GM23248 (cell line): ENCODE measurements around the gene MSANTD2. TPM values are rescaled to one million over a fixed set of nuclear protein-coding genes. Genes with fewer than 3 reads are reported as not detected.

Experiments used
- DNase-seq: peaks from one replicate; pipeline ENCODE4 v3.0.0-alpha.2; 2015
- H2AFZ ChIP-seq: fragments of 200-600 bp; sonication (generic); 2 replicates; pipeline ENCODE4 v1.6.1; 2016; ENCODE audit warnings: antibody characterized with exemption
- H3F3A ChIP-seq: fragments of 200-600 bp; sonication (generic); 2 replicates; pipeline ENCODE4 v1.6.1; 2016; ENCODE audit warnings: mild to moderate bottlenecking, antibody characterized with exemption, mixed run types; ENCODE audit not compliant: insufficient read depth
- H3K27ac ChIP-seq: fragments of 200-600 bp; sonication (generic); 2 replicates; pipeline ENCODE4 v1.5.1; 2016; ENCODE audit warnings: mild to moderate bottlenecking
- H3K27me3 ChIP-seq: fragments of 200-600 bp; sonication (generic); replicated peaks from 2 replicates; pipeline ENCODE4 v1.6.1; 2016; ENCODE audit warnings: mild to moderate bottlenecking; ENCODE audit not compliant: insufficient read depth
- H3K36me3 ChIP-seq: fragments of 200-600 bp; sonication (generic); 2 replicates; pipeline ENCODE4 v1.6.1; 2016; ENCODE audit warnings: low read depth, mild to moderate bottlenecking
- H3K4me1 ChIP-seq: fragments of 200-600 bp; sonication (generic); 2 replicates; pipeline ENCODE4 v1.6.1; 2016; ENCODE audit warnings: mild to moderate bottlenecking; ENCODE audit not compliant: insufficient read depth
- H3K4me2 ChIP-seq: fragments of 200-600 bp; sonication (generic); one replicate; pipeline ENCODE4 v1.6.1; 2016; ENCODE audit warnings: mild to moderate bottlenecking; ENCODE audit not compliant: unreplicated experiment
- H3K4me3 ChIP-seq: fragments of 200-600 bp; sonication (generic); 2 replicates; pipeline ENCODE4 v1.5.1; 2016; ENCODE audit warnings: mild to moderate bottlenecking
- H3K79me2 ChIP-seq: fragments of 200-600 bp; sonication (generic); 2 replicates; pipeline ENCODE4 v1.6.1; 2016; ENCODE audit warnings: mild to moderate bottlenecking; ENCODE audit not compliant: insufficient read depth
- H3K9ac ChIP-seq: fragments of 200-600 bp; sonication (generic); 2 replicates; pipeline ENCODE4 v1.6.1; 2016; ENCODE audit warnings: mild to moderate bottlenecking
- H3K9me2 ChIP-seq: fragments of 200-600 bp; sonication (generic); 2 replicates; pipeline ENCODE4 v1.6.1; 2016; ENCODE audit warnings: mixed run types, mild to moderate bottlenecking, moderate library complexity; ENCODE audit not compliant: insufficient read depth
- H3K9me3 ChIP-seq: fragments of 200-600 bp; sonication (generic); one replicate; pipeline ENCODE4 v1.6.1; 2017; ENCODE audit warnings: low read depth
- H4K20me1 ChIP-seq: fragments of 200-600 bp; sonication (generic); 2 replicates; pipeline ENCODE4 v1.6.0; 2016; ENCODE audit not compliant: insufficient read depth
- EZH2 ChIP-seq: fragments of 200-600 bp; sonication (generic); IDR thresholded peaks from 2 replicates; pipeline ENCODE4 v1.6.1; 2018; ENCODE audit warnings: antibody characterized with exemption, mild to moderate bottlenecking; ENCODE audit not compliant: insufficient read depth, poor library complexity, severe bottlenecking
- EZH2phosphoT487 ChIP-seq: fragments of 200-600 bp; sonication (generic); IDR thresholded peaks from 2 replicates; pipeline ENCODE4 v1.6.1; 2018; ENCODE audit warnings: antibody characterized with exemption, moderate library complexity, mild to moderate bottlenecking, low read depth; ENCODE audit not compliant: insufficient read depth
- WGBS, 2 experiments: methylation state at CpG; one replicate each; pipeline ENCODE4 v1.1.6; 2015 to 2017; ENCODE audit warnings: low lambda C conversion rate in 2 of 2, low coverage in 1 of 2; ENCODE audit errors: missing lambda C conversion rate in 2 of 2; 5-methylcytosine and 5-hydroxymethylcytosine counted together
- in situ Hi-C: fragments of 300-500 bp; cut with MboI; formaldehyde crosslinking; loops from 2 replicates; pipeline ENCODE4 v1.15.0; 2020
- polyA plus RNA-seq: library from polyadenylated mRNA; unstranded; fragments of >200 nt; fragmentation: Nextera tagmentation; extraction: Ambion mirVana; gene quantifications from 2 replicates; pipeline ENCODE4 v1.2.1, GENCODE V29; 2016
- total RNA-seq: library from RNA; depleted of rRNA; stranded (reverse); fragments of >200 nt; shearing (Covaris generic); gene quantifications from 2 replicates; pipeline ENCODE4 v1.2.3, GENCODE V29; 2014

Gene MSANTD2
- total and polyA plus RNA-seq, 2 experiments from 2014 or later = 6.0 to 8.4 TPM

DNA sequence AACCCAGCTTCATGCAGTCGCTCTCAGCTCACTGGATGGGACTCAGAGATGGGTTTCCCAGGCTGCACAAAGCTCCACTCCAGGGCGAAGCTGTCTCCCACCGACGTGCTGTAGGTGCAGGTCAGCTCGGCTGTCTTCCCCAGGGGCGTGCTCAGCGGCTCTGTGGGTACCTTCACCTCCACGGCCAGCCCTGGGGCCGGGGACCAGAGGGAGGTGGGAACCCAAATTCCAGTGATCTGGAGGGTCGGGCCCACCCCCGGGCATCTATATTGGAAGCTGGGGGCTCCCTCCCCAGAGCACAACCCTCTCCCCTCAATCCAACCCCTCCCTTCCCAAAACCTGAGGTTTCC lies 48.8 kb downstream of the MSANTD2 start:
- Histone ChIP-seq H3K79me2 (no peaks in the 10 kb centered on the region), H3K36me3 (no peaks in the 10 kb centered on the region), H3K9me2 (no peaks in the 10 kb centered on the region), H3K4me1 (no peaks in the 10 kb centered on the region), H3K9ac (no peak overlapping the region), H2AFZ (no peak overlapping the region), H3K4me2 (no peak overlapping the region), H3K9me3 (no peaks in the 10 kb centered on the region), H3F3A (no peaks in the 10 kb centered on the region), H3K4me3 (no peak overlapping the region), H3K27me3 (peaks cover 35% of the 10 kb centered on the region), H3K27ac (no peak overlapping the region), H4K20me1 (no peaks in the 10 kb centered on the region)
- in situ Hi-C loops = no loop called here
- TF ChIP-seq EZH2 (peak; percentile 7), EZH2phosphoT487 (no peak)
- no peak for DNase-seq
- WGBS, 2 experiments = 19 to 24% methylated on average over 10 to 11 of the region's 11 CpGs

DNA sequence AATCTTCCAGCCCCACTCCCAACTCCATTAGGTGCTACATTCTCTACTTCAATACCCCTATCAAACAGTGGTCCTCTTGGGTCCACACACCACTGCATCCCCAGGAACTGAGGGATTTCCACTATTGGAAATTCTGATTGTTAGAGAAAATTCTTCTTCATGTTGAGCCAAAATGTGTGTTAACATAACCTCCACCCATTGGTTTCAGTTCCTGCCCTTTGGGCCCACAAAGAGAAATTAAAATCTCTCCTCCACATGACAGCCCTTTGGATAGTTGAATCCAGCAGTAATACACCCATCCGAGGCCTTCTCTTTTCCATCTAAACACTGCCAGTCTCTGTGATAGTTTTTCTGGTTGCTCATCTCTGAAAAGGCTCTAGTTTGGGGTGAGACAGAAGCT lies 50.3 kb downstream of the MSANTD2 start:
- H3K27me3 ChIP-seq = peaks cover 42% of the 10 kb centered on the region
- no peaks in the 10 kb centered on the region for H4K20me1 ChIP-seq
- no peaks in the 10 kb centered on the region for H3K4me1 ChIP-seq
- in situ Hi-C loops = no loop called here
- no peak overlapping the region for H3K4me3 ChIP-seq
- H3K4me2 ChIP-seq = no peak overlapping the region
- no peak overlapping the region for H2AFZ ChIP-seq
- no peaks in the 10 kb centered on the region for H3K79me2 ChIP-seq
- WGBS, 2 experiments = 50 to 65% methylated on average over 1 of the region's 1 CpG
- no peaks in the 10 kb centered on the region for H3K9me2 ChIP-seq
- H3K9me3 ChIP-seq = no peaks in the 10 kb centered on the region
- H3K27ac ChIP-seq = no peak overlapping the region
- H3F3A ChIP-seq = no peaks in the 10 kb centered on the region
- DNase-seq = no peak
- H3K36me3 ChIP-seq = no peaks in the 10 kb centered on the region
- TF ChIP-seq EZH2 = no peak
- no peak for TF ChIP-seq EZH2phosphoT487
- no peak overlapping the region for H3K9ac ChIP-seq

- Histone ChIP-seq H3K27ac (no peak overlapping the region), H3K9me3 (no peaks in the 10 kb centered on the region), H3K4me2 (no peak overlapping the region), H4K20me1 (no peaks in the 10 kb centered on the region), H3K36me3 (no peaks in the 10 kb centered on the region), H2AFZ (no peak overlapping the region), H3K4me3 (no peak overlapping the region), H3K9me2 (no peaks in the 10 kb centered on the region), H3K9ac (no peak overlapping the region), H3F3A (no peaks in the 10 kb centered on the region), H3K79me2 (no peaks in the 10 kb centered on the region), H3K27me3 (peaks cover 54% of the 10 kb centered on the region), H3K4me1 (no peaks in the 10 kb centered on the region)
- 20 to 22% methylated on average over 12 of the region's 12 CpGs for WGBS, 2 experiments
- in situ Hi-C loops = no loop called here
- DNase-seq = peak; percentile 67
- TF ChIP-seq EZH2phosphoT487 = no peak
- TF ChIP-seq EZH2 = no peak
These were observed 51.5 kb downstream of the MSANTD2 start for GRCh38 chr11:124748481-124749343.

GRCh38 chr11:124748100-124748418 lies 52.1 kb downstream of the MSANTD2 start:
- H3K4me2 ChIP-seq = no peak overlapping the region
- no peaks in the 10 kb centered on the region for H3K36me3 ChIP-seq
- H3K9ac ChIP-seq = no peak overlapping the region
- H2AFZ ChIP-seq = no peak overlapping the region
- H3K79me2 ChIP-seq = no peaks in the 10 kb centered on the region
- no peak overlapping the region for H3K27ac ChIP-seq
- in situ Hi-C loops = no loop called here
- no peaks in the 10 kb centered on the region for H3K9me3 ChIP-seq
- H3K9me2 ChIP-seq = no peaks in the 10 kb centered on the region
- no peaks in the 10 kb centered on the region for H3K4me1 ChIP-seq
- H3K4me3 ChIP-seq = no peak overlapping the region
- H3K27me3 ChIP-seq = peaks cover 60% of the 10 kb centered on the region
- TF ChIP-seq EZH2phosphoT487 = no peak
- TF ChIP-seq EZH2 = no peak
- WGBS, 2 experiments = 34 to 35% methylated on average over 7 of the region's 7 CpGs
- no peaks in the 10 kb centered on the region for H3F3A ChIP-seq
- no peak for DNase-seq
- H4K20me1 ChIP-seq = no peaks in the 10 kb centered on the region
